GM18517 (cell line): ENCODE measurements around the gene WASHC4.
"Not testable (repeated sequence)": the region's sequence is repeated elsewhere in the genome, so short reads cannot be mapped to it uniquely, and the experiment has no call there.

Source experiments
- ATAC-seq: cut with Tn5 transposase; IDR thresholded peaks from one replicate; pipeline ENCODE4 v1.9.1; 2021; ENCODE audit warnings: mild to moderate bottlenecking, moderate library complexity; ENCODE audit not compliant: unreplicated experiment

The WASHC4 gene

GRCh38 chr12:105157606-105158005 lies 50.1 kb downstream of the WASHC4 start:
- no peak for ATAC-seq

GRCh38 chr12:105158876-105159275 lies 51.3 kb downstream of the WASHC4 start:
- ATAC-seq: no peak

- no peak for ATAC-seq
Observed at GRCh38 chr12:105162174-105162573, 54.6 kb downstream of the WASHC4 start.

GRCh38 chr12:105164068-105164467 lies 56.5 kb downstream of the WASHC4 start:
- no peak for ATAC-seq

- no peak for ATAC-seq
Observed at GRCh38 chr12:105166736-105167135, 59.2 kb downstream of the WASHC4 start.

GRCh38 chr12:105167346-105167745 lies 59.8 kb downstream of the WASHC4 start:
- ATAC-seq: no peak

GRCh38 chr12:105168006-105168405 lies 60.5 kb downstream of the WASHC4 start:
- no peak for ATAC-seq

- no peak for ATAC-seq
Observed at GRCh38 chr12:105170139-105170538, 62.6 kb downstream of the WASHC4 start.

GRCh38 chr12:105171691-105172436 lies 64.3 kb downstream of the WASHC4 start:
- no peak for ATAC-seq

GRCh38 chr12:105175397-105175990 lies 68.0 kb downstream of the WASHC4 start:
- ATAC-seq: no peak

- ATAC-seq: no peak
Observed at GRCh38 chr12:105177208-105177607, 69.7 kb downstream of the WASHC4 start.

GRCh38 chr12:105179114-105179513 lies 71.6 kb downstream of the WASHC4 start:
- not testable (repeated sequence) for ATAC-seq

- ATAC-seq: not testable (repeated sequence)
Observed at GRCh38 chr12:105183406-105183805, 75.9 kb downstream of the WASHC4 start.

GRCh38 chr12:105183976-105184375 lies 76.4 kb downstream of the WASHC4 start:
- not testable (repeated sequence) for ATAC-seq

GRCh38 chr12:105189293-105189692 lies 81.8 kb downstream of the WASHC4 start:
- ATAC-seq: no peak

- ATAC-seq: no peak
Observed at GRCh38 chr12:105190530-105190929, 83.0 kb downstream of the WASHC4 start.

GRCh38 chr12:105192624-105193225 lies 85.2 kb downstream of the WASHC4 start:
- ATAC-seq: no peak

- ATAC-seq: no peak
Observed at GRCh38 chr12:105194947-105195346, 87.4 kb downstream of the WASHC4 start.

- no peak for ATAC-seq
Observed at GRCh38 chr12:105196090-105196489, 88.6 kb downstream of the WASHC4 start.

- no peak for ATAC-seq
Observed at GRCh38 chr12:105198961-105199360, 91.4 kb downstream of the WASHC4 start.

GRCh38 chr12:105200385-105200784 lies 92.9 kb downstream of the WASHC4 start:
- no peak for ATAC-seq

GRCh38 chr12:105201299-105201698 lies 93.8 kb downstream of the WASHC4 start:
- ATAC-seq: no peak
